ENCODE measurements around the gene GALNT18. TPM values are rescaled to one million over a fixed set of nuclear protein-coding genes. Genes with fewer than 3 reads are reported as not detected.

The GALNT18 gene
- total and polyA plus RNA-seq, 2 of the 4 experiments (the other 2 are of a cell fraction), result 9.5 to 11.3 TPM

DNA sequence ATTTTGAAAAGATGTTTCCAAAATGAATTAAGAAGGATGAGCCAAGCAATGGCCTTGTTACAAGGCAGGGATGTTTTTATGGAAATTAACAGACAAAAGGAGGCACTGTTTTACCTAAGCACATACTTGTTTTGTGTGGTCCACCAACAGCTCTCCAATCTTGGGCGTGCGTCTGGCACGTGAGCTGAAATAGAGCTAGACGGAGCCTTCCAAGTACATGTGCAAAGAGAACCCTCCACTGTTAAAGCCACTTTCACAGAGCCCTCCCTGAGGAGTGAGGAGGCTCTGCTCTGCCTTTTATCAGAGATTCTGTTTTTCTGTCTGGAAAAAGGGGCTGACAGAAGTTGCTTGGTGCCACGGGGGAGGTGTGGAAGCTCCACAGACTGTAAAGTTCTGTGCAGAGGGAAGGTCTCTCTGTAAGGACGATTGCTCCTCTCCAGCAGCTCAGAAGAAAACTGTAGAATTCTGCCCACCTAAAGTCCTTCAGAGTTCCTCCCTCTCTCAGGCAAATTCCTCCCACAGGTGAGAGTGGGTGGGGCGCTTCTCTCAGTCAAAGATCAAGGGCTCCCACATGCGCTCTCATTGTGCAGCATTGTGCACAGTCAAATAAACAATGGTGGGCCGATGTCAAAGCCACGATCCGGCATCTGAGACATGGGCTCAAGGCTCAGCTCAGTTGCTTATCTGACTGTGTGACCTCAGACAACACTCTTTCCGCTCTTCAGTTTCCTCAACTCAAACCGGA is 176.2 kb downstream of the GALNT18 start:
- Histone ChIP-seq H3K23ac (ENCODE audit: low read depth, low read length) (no peak overlapping the region), H3K18ac (ENCODE audit: low read depth, low read length) (no peak overlapping the region), H4K8ac (ENCODE audit: low read depth in 2 of 2, low read length in 2 of 2) (no peak overlapping the region), H2BK20ac (ENCODE audit: low read depth, low read length) (peak overlapping the region; percentile 6; the same call in 1 of the 2 replicates), H3K36me3 (ENCODE audit: control insufficient read depth, insufficient read depth, low read length) (no peaks in the 10 kb centered on the region), H3K9me1 (ENCODE audit: insufficient read depth, low read length) (peaks cover 14% of the 10 kb centered on the region), H2AK9ac (replicated peaks; ENCODE audit: low read depth, low read length, poor library complexity) (no peak overlapping the region), H2BK120ac (ENCODE audit: low read depth, low read length) (no peak overlapping the region), H3K9ac (ENCODE audit: low read depth, low read length) (no peak overlapping the region), H2BK5ac (ENCODE audit: low read depth, low read length, poor library complexity, severe bottlenecking) (no peak overlapping the region), H3K4me1 (ENCODE audit: control insufficient read depth, insufficient read depth, low read length) (peaks cover 14% of the 10 kb centered on the region), H4K20me1 (ENCODE audit: insufficient read depth, low read length) (no peaks in the 10 kb centered on the region), H3K27ac (ENCODE audit: insufficient read depth, low read length) (no peak overlapping the region), H4K91ac (ENCODE audit: insufficient read depth, low read depth, low read length) (no peak overlapping the region), H2AFZ (replicated peaks; ENCODE audit: low read length, poor library complexity) (no peak overlapping the region), H3K4me3 (ENCODE audit: insufficient read depth, low read depth, low read length) (no peak overlapping the region), H2AK5ac (ENCODE audit: low read depth, low read length) (no peak overlapping the region), H3K27me3 (ENCODE audit: control insufficient read depth, insufficient read depth, low read length) (peaks cover 2% of the 10 kb centered on the region; the same call in 1 of the 2 replicates), H3K4ac (ENCODE audit: low read depth, low read length) (no peak overlapping the region), H3K79me1 (ENCODE audit: low read depth in 1 of 2, low read length in 2 of 2) (no peaks in the 10 kb centered on the region), H3K56ac (ENCODE audit: extremely low read depth, insufficient read depth, low read length) (no peak overlapping the region), H3K14ac (replicated peaks; ENCODE audit: low read depth, low read length) (no peak overlapping the region), H2BK15ac (ENCODE audit: low read depth, low read length) (no peak overlapping the region), H4K5ac (ENCODE audit: low read depth, low read length) (no peak overlapping the region), H3K4me2 (ENCODE audit: low read depth, low read length) (no peak overlapping the region), H3K9me3 (ENCODE audit: control insufficient read depth, insufficient read depth, low read length) (no peaks in the 10 kb centered on the region)
- ATAC-seq (ENCODE audit: low read depth), result no peak
- dilution Hi-C loops (cut with HindIII; ENCODE audit: low sequenced_read_pairs, unreplicated experiment), result no loop called here
- ChIA-PET CTCF (no interaction called here), POLR2A (ENCODE audit: unreplicated experiment) (no interaction called here)
- no peak for TF ChIP-seq MAZ (IDR thresholded peaks at IDR 0.05; ENCODE audit: borderline replicate concordance, low read depth, low read length)
- TF ChIP-seq, protein P1, sequence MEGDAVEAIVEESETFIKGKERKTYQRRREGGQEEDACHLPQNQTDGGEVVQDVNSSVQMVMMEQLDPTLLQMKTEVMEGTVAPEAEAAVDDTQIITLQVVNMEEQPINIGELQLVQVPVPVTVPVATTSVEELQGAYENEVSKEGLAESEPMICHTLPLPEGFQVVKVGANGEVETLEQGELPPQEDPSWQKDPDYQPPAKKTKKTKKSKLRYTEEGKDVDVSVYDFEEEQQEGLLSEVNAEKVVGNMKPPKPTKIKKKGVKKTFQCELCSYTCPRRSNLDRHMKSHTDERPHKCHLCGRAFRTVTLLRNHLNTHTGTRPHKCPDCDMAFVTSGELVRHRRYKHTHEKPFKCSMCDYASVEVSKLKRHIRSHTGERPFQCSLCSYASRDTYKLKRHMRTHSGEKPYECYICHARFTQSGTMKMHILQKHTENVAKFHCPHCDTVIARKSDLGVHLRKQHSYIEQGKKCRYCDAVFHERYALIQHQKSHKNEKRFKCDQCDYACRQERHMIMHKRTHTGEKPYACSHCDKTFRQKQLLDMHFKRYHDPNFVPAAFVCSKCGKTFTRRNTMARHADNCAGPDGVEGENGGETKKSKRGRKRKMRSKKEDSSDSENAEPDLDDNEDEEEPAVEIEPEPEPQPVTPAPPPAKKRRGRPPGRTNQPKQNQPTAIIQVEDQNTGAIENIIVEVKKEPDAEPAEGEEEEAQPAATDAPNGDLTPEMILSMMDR (conservative IDR thresholded peaks at IDR 0.05; ENCODE audit: low read depth, low read length), result no peak
- no peak for TF ChIP-seq FOS (IDR thresholded peaks at IDR 0.05; ENCODE audit: low read depth, low read length)
- no peak for TF ChIP-seq BHLHE40 (IDR thresholded peaks at IDR 0.05; ENCODE audit: low read depth, low read length)
- no peak for TF ChIP-seq CHD1 (IDR thresholded peaks at IDR 0.05; ENCODE audit: low read depth, low read length)
- no peak for TF ChIP-seq ELK1 (IDR thresholded peaks at IDR 0.05; ENCODE audit: borderline replicate concordance, low read depth, low read length)
- TF ChIP-seq RFX5 (IDR thresholded peaks at IDR 0.05; ENCODE audit: low read depth, low read length), result no peak
- TF ChIP-seq RCOR1 (IDR thresholded peaks at IDR 0.05; ENCODE audit: insufficient replicate concordance, low read length), result no peak
- TF ChIP-seq CEBPB (IDR thresholded peaks at IDR 0.05; ENCODE audit: low read depth, low read length), result no peak
- TF ChIP-seq, protein P2, sequence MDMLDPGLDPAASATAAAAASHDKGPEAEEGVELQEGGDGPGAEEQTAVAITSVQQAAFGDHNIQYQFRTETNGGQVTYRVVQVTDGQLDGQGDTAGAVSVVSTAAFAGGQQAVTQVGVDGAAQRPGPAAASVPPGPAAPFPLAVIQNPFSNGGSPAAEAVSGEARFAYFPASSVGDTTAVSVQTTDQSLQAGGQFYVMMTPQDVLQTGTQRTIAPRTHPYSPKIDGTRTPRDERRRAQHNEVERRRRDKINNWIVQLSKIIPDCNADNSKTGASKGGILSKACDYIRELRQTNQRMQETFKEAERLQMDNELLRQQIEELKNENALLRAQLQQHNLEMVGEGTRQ (IDR thresholded peaks at IDR 0.05; ENCODE audit: low read depth, low read length), result no peak
- no peak for TF ChIP-seq POLR2A (IDR thresholded peaks at IDR 0.05; ENCODE audit: low read depth, low read length)
- no peak for TF ChIP-seq NFE2L2 (IDR thresholded peaks at IDR 0.05; ENCODE audit: low read depth, low read length)
- TF ChIP-seq MXI1 (IDR thresholded peaks at IDR 0.05; ENCODE audit: borderline replicate concordance, low read depth, low read length), result no peak
- TF ChIP-seq SMC3 (IDR thresholded peaks at IDR 0.05; ENCODE audit: low read depth, low read length), result no peak
- TF ChIP-seq RAD21 (IDR thresholded peaks at IDR 0.05; ENCODE audit: low read length), result no peak
- no peak for TF ChIP-seq MAFK (IDR thresholded peaks at IDR 0.05; ENCODE audit: low read depth, low read length)
- WGBS, 2 experiments (ENCODE audit: extremely low coverage in 2 of 2, insufficient read length in 1 of 2), result 98% methylated on average over 4 of the region's 13 CpGs; no CpG with 5 or more reads in 1 of the 2 experiments
- BruUV-seq (replicated peaks), result no TSS peak
- in situ Hi-C loops (cut with MboI; ENCODE audit: low sequenced_read_pairs), result no loop called here
- intact Hi-C loops (cut with micrococcal nuclease), result no loop called here
- no peak for DNase-seq

Data from IMR-90 (cell line).